GM18508 (cell line): ENCODE measurements around the gene ZNF154.
"Not testable (repeated sequence)": the region's sequence is repeated elsewhere in the genome, so short reads cannot be mapped to it uniquely, and the experiment has no call there.

ENCODE experiments used
- ATAC-seq: cut with Tn5 transposase; IDR thresholded peaks from one replicate; pipeline ENCODE4 v1.9.1; 2021; ENCODE audit warnings: moderate number of reproducible peaks; ENCODE audit not compliant: insufficient read depth, unreplicated experiment

The ZNF154 gene

GRCh38 chr19:57708641-57709361 is at the start of gene ZNF154:
ZNF154 (minus strand) TSS chr19:57709204; CDS start chr19:57708971, 233 bp downstream.
- no peak for ATAC-seq

DNA sequence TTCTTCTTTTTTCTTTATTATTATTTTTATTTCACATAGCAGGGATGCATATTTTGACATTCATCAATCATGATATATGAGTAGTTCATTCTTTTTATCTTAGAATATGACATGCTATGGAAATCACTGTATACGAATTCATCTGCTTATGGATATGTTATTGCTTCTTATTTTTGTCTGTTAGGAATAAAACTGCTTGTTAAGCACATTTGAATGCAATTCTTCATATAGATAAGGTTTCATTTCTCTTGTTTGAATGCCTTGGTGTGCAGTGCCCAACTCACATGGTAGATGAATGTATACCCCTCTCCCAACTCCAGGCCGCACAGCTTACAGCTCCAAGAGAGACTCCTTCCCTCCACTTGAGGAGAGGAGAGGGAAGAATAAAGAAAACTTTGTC is 48.9 kb upstream of the ZNF154 start:
- no peak for ATAC-seq

- no peak for ATAC-seq
Measured at GRCh38 chr19:57755031-57755430, 46.0 kb upstream of the ZNF154 start.

DNA sequence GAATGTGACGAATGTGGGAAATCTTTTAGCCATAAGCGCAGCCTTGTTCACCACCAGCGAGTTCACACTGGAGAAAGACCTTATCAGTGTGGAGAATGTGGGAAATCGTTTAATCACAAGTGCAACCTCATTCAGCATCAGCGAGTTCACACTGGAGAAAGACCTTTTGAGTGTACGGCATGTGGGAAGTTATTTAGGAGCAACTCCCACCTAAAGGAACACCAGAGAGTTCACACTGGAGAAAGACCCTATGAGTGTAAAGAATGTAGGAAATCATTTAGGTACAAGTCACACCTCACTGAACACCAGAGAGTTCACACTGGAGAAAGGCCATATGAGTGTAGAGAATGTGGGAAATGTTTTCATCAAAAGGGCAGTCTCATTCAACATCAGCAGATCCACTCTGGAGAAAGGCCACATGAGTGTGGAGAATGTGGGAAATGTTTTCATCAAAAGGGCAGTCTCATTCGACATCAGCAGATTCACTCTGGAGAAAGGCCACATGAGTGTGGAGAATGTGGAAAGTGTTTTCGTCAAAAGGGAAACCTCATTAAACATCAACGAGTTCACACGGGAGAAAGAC is 45.2 kb upstream of the ZNF154 start:
- no peak for ATAC-seq

GRCh38 chr19:57748029-57748428 is 39.0 kb upstream of the ZNF154 start:
- ATAC-seq = no peak

DNA sequence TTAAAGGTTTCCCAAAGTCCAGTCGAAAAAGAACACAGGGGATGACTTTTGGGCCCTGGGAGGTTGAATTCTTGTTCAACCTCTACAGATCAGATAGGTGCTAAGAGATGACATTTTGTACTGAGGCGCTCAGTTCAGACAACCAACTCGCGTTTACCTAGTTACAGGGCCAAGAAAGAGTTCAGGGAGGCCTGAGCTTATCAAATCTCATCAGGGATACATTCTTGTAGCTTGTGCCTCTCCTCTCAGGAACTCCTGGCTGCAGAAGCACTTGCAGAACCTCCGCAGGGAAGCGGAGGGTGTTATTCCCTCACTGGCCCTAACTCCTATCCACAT is 38.4 kb upstream of the ZNF154 start:
- ATAC-seq = no peak

GRCh38 chr19:57746580-57747471 is 37.8 kb upstream of the ZNF154 start, which contains the start of gene ZNF776:
ZNF776 (plus strand) TSS chr19:57746815; CDS start chr19:57747059, 244 bp downstream.
- peak; percentile 89 for ATAC-seq

DNA sequence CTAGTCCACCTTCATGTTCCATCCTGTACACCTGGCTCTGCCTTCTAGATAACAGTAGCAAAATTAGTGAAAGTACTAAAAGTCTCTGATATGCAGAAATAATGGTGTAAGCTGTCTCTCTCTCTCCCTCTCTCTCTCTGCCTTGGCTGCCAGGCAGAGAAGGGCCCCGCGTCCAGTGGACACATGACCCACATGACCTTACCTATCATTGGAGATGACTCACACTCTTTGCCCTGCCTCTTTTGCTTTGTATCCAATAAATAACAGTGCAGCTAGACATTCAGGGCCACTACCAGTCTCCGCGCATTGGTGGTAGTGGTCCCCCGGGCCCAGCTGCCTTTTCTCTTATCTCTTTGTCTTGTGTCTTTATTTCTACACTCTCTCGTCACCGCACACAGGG is 29.8 kb upstream of the ZNF154 start:
- not testable (repeated sequence) for ATAC-seq

DNA sequence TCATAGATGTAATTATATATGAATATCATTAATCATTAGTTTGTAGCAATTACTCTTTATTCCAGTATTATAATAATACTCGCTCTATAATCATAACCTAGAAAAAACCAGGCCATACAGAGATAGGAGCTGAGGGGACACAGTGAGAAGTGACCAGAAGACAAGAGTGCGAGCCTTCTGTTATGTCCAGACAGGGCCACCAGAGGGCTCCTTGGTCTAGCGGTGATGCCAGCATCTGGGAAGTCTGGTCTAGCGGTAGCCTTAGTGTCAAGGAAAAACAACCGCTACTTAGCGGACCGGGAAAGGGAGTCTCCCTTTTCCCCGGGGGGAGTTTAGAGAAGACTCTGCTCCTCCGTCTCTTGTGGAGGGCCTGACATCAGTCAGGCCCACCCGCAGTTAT is 29.3 kb upstream of the ZNF154 start:
- ATAC-seq = not testable (repeated sequence)

DNA sequence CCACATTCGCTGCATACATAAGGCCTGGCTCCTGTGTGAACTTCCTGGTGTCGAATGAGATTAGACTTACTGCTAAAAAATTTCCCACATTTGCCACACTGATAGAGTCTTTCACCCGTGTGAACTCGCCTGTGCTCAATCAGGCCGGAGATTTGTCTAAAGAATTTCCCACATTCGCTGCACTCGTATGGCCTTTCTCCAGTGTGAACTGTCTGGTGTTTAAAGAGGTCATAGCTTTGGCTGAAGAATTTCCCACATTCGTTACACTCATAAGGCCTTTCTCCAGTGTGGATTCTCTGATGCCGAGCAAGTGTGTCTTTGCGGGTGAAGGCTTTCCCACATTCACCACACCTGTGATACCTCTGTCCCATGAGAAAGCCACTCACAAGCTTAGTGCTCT is 11.9 kb upstream of the ZNF154 start:
- ATAC-seq = no peak

- no peak for ATAC-seq
Measured at GRCh38 chr19:57719901-57720519, 11.0 kb upstream of the ZNF154 start.

DNA sequence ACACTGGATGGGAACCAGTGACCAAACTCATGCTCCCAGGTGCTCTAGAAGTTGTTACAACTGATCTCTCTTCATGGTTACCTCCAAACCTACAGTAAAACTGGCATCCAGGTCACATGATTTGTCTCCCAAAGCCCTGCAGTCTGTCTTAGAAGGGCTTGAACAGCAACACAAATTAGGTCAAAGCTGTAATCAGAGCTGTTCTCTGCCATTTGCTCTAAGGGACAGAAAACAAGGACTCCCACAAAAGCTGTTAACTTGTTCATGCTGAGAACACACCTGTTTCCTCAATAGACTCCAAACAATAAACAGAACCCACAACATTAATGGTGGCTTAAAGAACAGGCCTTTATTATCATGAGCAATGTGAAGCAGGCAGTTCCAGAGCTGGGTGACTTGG is 10.4 kb upstream of the ZNF154 start:
- no peak for ATAC-seq

DNA sequence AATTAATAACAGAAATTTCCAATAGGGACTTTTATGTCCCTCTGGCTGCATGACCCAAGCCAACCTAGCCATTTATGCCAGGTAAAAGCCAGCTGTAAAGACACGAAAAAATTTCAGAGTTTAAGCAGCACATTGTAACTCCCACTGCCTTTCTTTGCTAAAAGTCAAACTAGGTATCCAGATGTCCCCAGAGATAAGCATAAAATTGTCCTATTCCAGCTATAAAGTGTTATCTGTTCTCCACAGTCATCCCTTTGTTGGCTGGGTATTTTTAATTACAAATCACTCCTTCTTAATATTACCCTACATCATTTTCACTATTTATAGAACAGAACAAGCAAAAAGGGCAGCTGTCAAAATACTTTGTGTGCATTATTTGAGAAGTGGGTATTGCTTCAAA is 3.2 kb upstream of the ZNF154 start:
- no peak for ATAC-seq

GRCh38 chr19:57709616-57710015 is 612 bp upstream of the ZNF154 start:
- no peak for ATAC-seq

- ATAC-seq = no peak
Measured at GRCh38 chr19:57706346-57706745, 2.7 kb downstream of the ZNF154 start.

DNA sequence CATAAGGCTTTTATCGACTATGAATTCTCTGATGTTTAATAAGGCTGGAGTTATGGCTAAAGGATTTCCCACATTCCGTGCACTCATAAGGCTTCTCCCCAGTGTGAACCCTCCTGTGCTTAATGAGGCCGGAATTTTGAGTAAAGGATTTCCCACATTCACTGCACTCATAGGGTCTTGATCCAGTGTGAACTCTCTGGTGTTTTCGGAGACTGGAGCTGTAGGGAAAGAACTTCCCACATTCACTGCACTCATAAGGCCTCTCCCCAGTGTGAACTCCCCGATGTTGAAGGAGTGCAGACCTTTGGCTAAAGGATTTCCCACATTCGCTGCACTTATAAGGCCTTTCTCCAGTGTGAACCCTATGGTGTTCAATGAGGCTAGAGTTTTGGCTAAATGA is 7.4 kb downstream of the ZNF154 start:
- no peak for ATAC-seq

- no peak for ATAC-seq
Measured at GRCh38 chr19:57689750-57690149, 19.3 kb downstream of the ZNF154 start.

GRCh38 chr19:57688011-57688763 is 20.8 kb downstream of the ZNF154 start:
- no peak for ATAC-seq

DNA sequence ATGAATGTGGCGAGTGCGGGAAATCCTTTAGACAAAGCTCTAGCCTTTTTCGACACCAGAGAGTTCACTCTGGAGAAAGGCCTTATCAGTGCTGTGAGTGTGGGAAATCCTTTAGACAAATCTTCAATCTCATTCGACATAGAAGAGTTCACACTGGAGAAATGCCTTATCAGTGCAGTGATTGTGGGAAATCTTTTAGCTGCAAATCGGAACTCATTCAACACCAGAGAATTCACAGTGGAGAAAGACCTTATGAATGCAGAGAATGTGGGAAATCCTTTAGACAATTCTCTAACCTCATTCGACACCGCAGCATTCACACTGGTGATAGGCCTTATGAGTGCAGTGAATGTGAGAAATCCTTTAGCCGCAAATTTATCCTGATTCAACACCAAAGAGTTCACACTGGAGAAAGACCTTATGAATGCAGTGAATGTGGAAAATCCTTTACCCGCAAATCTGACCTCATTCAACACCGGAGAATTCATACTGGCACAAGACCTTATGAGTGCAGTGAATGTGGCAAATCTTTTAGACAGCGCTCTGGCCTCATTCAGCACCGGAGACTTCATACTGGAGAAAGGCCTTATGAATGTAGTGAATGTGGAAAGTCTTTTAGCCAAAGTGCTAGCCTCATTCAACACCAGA is 21.5 kb downstream of the ZNF154 start:
- ATAC-seq = no peak

GRCh38 chr19:57686727-57687126 is 22.3 kb downstream of the ZNF154 start:
- no peak for ATAC-seq
